ENCODE data around the gene CCDC71.

DNA sequence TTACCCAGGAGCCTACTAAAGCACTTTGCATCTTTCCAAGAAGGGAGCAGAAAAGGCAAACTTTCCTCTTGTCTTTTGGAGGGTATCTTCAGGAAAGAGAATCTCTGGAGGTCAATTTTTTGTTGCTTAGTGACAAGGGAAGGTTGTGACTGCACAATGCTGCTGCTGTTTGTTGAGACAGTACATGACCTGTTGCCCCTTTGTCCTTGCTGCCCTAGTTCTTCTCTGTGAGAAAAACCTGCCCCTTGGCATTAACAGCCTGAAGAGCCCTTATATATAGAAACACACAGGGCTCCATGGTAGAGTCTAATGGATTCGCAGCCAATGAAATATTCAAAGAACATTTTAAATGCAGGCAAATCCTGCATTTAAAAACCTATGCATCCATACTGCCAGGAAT lies 25.6 kb upstream of the CCDC71 start:
- TF ChIP-seq ZFP3 (tag by site-specific recombination; IDR thresholded peaks at IDR 0.05; ENCODE audit: low read depth) (no peak), ZNF311 (tag by site-specific recombination; IDR thresholded peaks at IDR 0.05; ENCODE audit: borderline replicate concordance) (no peak), ZNF132 (tag by site-specific recombination; IDR thresholded peaks at IDR 0.05; ENCODE audit: borderline replicate concordance) (no peak), ZBTB21 (tag by site-specific recombination; IDR thresholded peaks at IDR 0.05) (no peak), ZNF138 (tag by site-specific recombination; IDR thresholded peaks at IDR 0.05; ENCODE audit: borderline replicate concordance) (no peak), MEIS1 (CRISPR knock-in tag; IDR thresholded peaks at IDR 0.05; ENCODE audit: borderline replicate concordance) (no peak), ZIC2 (tag by site-specific recombination; IDR thresholded peaks at IDR 0.05) (no peak), HOXA7 (CRISPR knock-in tag; IDR thresholded peaks at IDR 0.05; ENCODE audit: borderline replicate concordance) (no peak)
- TF ChIP-seq, protein P1, sequence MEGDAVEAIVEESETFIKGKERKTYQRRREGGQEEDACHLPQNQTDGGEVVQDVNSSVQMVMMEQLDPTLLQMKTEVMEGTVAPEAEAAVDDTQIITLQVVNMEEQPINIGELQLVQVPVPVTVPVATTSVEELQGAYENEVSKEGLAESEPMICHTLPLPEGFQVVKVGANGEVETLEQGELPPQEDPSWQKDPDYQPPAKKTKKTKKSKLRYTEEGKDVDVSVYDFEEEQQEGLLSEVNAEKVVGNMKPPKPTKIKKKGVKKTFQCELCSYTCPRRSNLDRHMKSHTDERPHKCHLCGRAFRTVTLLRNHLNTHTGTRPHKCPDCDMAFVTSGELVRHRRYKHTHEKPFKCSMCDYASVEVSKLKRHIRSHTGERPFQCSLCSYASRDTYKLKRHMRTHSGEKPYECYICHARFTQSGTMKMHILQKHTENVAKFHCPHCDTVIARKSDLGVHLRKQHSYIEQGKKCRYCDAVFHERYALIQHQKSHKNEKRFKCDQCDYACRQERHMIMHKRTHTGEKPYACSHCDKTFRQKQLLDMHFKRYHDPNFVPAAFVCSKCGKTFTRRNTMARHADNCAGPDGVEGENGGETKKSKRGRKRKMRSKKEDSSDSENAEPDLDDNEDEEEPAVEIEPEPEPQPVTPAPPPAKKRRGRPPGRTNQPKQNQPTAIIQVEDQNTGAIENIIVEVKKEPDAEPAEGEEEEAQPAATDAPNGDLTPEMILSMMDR (tag by site-specific recombination; IDR thresholded peaks at IDR 0.05), result no peak
- TF ChIP-seq, protein P2, sequence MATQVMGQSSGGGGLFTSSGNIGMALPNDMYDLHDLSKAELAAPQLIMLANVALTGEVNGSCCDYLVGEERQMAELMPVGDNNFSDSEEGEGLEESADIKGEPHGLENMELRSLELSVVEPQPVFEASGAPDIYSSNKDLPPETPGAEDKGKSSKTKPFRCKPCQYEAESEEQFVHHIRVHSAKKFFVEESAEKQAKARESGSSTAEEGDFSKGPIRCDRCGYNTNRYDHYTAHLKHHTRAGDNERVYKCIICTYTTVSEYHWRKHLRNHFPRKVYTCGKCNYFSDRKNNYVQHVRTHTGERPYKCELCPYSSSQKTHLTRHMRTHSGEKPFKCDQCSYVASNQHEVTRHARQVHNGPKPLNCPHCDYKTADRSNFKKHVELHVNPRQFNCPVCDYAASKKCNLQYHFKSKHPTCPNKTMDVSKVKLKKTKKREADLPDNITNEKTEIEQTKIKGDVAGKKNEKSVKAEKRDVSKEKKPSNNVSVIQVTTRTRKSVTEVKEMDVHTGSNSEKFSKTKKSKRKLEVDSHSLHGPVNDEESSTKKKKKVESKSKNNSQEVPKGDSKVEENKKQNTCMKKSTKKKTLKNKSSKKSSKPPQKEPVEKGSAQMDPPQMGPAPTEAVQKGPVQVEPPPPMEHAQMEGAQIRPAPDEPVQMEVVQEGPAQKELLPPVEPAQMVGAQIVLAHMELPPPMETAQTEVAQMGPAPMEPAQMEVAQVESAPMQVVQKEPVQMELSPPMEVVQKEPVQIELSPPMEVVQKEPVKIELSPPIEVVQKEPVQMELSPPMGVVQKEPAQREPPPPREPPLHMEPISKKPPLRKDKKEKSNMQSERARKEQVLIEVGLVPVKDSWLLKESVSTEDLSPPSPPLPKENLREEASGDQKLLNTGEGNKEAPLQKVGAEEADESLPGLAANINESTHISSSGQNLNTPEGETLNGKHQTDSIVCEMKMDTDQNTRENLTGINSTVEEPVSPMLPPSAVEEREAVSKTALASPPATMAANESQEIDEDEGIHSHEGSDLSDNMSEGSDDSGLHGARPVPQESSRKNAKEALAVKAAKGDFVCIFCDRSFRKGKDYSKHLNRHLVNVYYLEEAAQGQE (tag by site-specific recombination; IDR thresholded peaks at IDR 0.05), result no peak

Data from HEK293 (cell line).